B cell (primary cell): ENCODE measurements around the gene KRT79.

ENCODE experiments used
- CTCF ChIP-seq: fragments of 200-600 bp; IDR thresholded peaks from one replicate; pipeline ENCODE4 v1.8.0; 2022; ENCODE audit warnings: antibody characterized with exemption, mild to moderate bottlenecking
- EZH2 ChIP-seq: IDR thresholded peaks from 2 replicates; pipeline ENCODE4 v1.6.1; 2012; ENCODE audit warnings: borderline replicate concordance, low read depth, mild to moderate bottlenecking, moderate library complexity, low read length; ENCODE audit not compliant: insufficient read depth, poor library complexity, severe bottlenecking

- TF ChIP-seq CTCF (no peak), EZH2 (no peak)
Measured at GRCh38 chr12:52846356-52846970, 12.4 kb upstream of the KRT79 start.
